Muscle layer of duodenum (tissue), 2 donors: ENCODE measurements around the gene SAFB.

Experiments used
- H3K27ac ChIP-seq: one replicate; pipeline ENCODE4 v1.7.0; 2013; ENCODE audit warnings: mild to moderate bottlenecking, low read length
- H3K27me3 ChIP-seq: one replicate; pipeline ENCODE4 v1.7.0; 2013; ENCODE audit warnings: low read depth, mild to moderate bottlenecking, control low read depth, low read length
- H3K36me3 ChIP-seq, 2 donors: one replicate each; pipeline ENCODE4 v1.7.0; 2013; ENCODE audit warnings: low read length in 2 of 2, control low read depth in 1 of 2, mild to moderate bottlenecking in 1 of 2; ENCODE audit not compliant: insufficient read depth in 2 of 2, control insufficient read depth in 1 of 2
- H3K4me1 ChIP-seq, 2 donors: one replicate each; pipeline ENCODE4 v1.7.0; 2013; ENCODE audit warnings: low read length in 2 of 2, mild to moderate bottlenecking in 2 of 2, control low read depth in 1 of 2, moderate library complexity in 1 of 2; ENCODE audit not compliant: insufficient read depth in 2 of 2, control insufficient read depth in 1 of 2
- H3K4me3 ChIP-seq, 2 donors: one replicate each; pipeline ENCODE4 v1.7.0; 2013; ENCODE audit warnings: low read length in 2 of 2, low read depth in 1 of 2, mild to moderate bottlenecking in 1 of 2
- H3K9me3 ChIP-seq, 2 donors: one replicate each; pipeline ENCODE4 v1.7.0; 2013; ENCODE audit warnings: low read length in 2 of 2, control low read depth in 1 of 2, mild to moderate bottlenecking in 1 of 2; ENCODE audit not compliant: control insufficient read depth in 1 of 2
- donor health status: healthy.

SAFB gene

DNA sequence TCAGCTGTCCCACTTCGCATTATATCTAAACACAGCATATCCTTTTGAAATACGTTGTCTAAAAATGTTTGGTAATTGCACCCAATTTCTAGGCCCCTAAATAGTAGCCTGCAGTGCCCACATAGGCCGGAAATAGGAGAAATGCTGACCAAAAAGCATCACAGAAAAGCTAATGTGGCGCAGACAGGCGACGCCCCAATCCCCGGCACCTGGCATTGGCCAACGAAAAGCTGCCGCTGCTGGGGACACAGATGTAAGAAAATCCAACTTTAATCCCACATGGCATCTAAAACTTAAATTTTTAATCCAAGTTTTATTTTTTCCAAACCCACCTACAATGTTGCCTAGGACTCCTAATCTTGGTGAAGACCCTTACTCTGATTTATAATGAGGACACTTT is 4.3 kb upstream of the SAFB start:
- Histone ChIP-seq H3K36me3 (peaks cover 39 to 55% of the 10 kb centered on the region in 2 donors), H3K4me1 (peaks cover 14 to 36% of the 10 kb centered on the region in 2 donors), H3K27me3 (no peaks in the 10 kb centered on the region), H3K9me3 (no peaks in the 10 kb centered on the region), H3K27ac (no peak overlapping the region), H3K4me3 (no peak overlapping the region)

DNA sequence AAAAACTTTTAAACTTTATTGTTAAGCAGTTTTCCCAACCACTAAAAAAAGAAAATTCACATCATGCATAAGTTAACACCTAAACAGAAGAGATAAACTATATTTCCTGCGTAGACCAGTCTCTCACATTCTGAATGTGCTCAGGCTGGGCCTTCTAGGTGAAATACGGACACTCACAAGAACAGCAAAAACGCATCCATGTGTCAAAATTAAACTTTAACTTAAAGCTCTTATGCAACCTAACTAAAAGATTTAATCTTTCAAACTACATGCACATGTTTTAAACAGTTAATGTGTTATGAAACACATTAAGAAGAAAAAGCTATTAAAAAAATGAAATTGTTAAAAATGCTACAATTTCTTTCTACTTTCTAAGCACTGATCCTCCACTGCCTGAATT is 2.9 kb upstream of the SAFB start:
- H3K4me3 ChIP-seq = no peak overlapping the region
- H3K27ac ChIP-seq = no peak overlapping the region
- no peaks in the 10 kb centered on the region for H3K9me3 ChIP-seq
- H3K27me3 ChIP-seq = no peaks in the 10 kb centered on the region
- H3K36me3 ChIP-seq = peaks cover 28 to 42% of the 10 kb centered on the region in 2 donors
- H3K4me1 ChIP-seq = peaks cover 21 to 44% of the 10 kb centered on the region in 2 donors

DNA sequence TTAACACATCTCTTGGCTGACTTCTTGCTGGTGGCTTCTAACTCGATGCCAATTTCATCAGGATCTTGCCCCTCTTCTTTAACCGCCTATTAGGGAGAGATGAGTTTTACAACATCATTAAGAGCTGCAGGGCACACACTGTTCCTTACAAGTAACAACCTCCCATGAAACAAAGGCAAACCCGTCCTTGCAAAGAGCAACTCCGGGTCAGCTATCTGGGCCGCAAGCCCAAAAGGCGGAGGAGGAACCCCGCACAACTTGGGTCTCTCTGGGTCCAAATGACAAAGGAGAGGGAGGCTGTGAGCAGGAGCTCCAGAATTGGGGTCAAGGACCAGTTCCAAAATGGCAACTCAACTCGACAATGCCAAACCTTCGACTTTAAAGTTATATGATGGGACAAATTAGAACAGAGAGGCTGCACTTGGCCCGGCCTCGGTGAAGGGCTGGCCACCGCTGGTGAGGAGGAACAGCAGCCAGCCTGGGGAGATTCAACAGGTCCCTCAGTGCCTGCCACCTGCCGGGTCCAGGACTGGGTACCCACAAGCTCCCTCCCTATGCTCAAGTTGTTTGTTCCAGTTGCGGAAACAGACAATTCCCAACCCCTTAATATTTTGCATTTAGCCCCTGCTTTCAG is 1.5 kb upstream of the SAFB start:
- H3K4me1 ChIP-seq = peaks cover 31 to 58% of the 10 kb centered on the region in 2 donors
- peak overlapping the region; percentile 78 for H3K27ac ChIP-seq
- H3K36me3 ChIP-seq = peaks cover 32 to 36% of the 10 kb centered on the region in 2 donors
- no peaks in the 10 kb centered on the region for H3K27me3 ChIP-seq
- H3K9me3 ChIP-seq = no peaks in the 10 kb centered on the region
- H3K4me3 ChIP-seq = peak overlapping the region; percentile 95 to 99

DNA sequence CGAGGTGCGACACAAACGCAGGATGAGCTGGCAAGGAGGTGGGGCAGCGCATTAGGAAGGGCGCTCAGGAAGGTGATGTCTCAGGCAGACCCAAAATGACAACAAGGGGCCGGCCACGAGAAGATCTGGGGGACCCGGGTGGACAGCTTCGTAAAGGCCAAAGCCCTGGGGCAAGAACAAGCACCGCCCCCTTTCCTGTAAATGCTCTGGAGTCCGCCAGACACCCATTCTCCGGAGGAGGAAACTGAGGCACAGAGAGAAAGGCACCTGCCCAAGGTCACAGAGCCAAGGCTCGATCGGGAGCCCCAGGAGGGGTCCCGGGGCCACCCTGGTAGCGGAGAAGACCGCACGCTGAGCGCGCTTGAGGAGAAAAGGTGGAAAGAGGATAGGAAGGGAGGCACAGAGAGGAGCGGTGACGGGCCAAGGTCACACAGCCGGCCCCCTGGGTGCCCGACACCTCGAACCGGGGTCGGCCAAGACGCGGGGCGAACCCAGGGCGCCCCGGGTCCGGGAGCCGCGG is 878 bp upstream of the SAFB start:
- H3K27me3 ChIP-seq = no peaks in the 10 kb centered on the region
- H3K4me1 ChIP-seq = peaks cover 31 to 64% of the 10 kb centered on the region in 2 donors

DNA sequence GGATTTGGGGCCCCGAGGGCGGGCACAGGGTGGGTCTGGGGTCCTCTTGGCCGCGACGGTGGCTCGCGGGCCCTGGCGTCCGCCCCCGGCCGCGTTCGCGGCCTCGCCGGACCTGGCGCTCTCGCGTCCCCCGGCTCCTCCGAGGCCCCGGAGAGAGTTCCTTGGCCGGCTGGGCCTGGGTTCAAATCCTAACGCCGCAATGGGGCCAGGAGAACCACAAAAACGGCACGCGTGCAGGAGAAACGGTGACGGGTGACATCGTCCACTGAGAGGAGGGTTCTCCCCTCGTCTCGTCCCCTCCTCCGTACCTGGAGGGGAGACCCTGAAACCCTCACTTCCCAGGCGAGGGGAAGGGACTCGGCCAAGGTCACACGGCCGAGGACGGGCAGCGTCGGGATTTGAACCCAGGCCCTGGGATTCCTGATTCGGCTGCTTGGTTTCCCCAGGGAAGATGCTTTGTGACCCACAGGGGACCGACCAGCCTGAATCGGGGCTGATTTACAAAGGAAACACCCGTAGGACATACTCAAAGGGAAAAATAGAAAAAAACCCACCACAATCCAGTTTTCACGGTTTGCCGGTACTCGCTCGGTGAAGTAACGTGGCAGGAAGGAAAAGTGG is 624 bp downstream of the SAFB start:
- H3K36me3 ChIP-seq = peaks cover 29 to 32% of the 10 kb centered on the region in 2 donors
- H3K4me3 ChIP-seq = peak overlapping the region; percentile 93 to 99
- no peaks in the 10 kb centered on the region for H3K27me3 ChIP-seq
- H3K4me1 ChIP-seq = peaks cover 31 to 78% of the 10 kb centered on the region in 2 donors
- no peaks in the 10 kb centered on the region for H3K9me3 ChIP-seq
- peak overlapping the region; percentile 81 for H3K27ac ChIP-seq

More for the DNA sequence above, 878 bp upstream of the SAFB start:
- H3K9me3 ChIP-seq = no peaks in the 10 kb centered on the region
- peak overlapping the region; percentile 95 to 99 for H3K4me3 ChIP-seq
- peak overlapping the region; percentile 78 for H3K27ac ChIP-seq
- peaks cover 32 to 40% of the 10 kb centered on the region in 2 donors for H3K36me3 ChIP-seq

DNA sequence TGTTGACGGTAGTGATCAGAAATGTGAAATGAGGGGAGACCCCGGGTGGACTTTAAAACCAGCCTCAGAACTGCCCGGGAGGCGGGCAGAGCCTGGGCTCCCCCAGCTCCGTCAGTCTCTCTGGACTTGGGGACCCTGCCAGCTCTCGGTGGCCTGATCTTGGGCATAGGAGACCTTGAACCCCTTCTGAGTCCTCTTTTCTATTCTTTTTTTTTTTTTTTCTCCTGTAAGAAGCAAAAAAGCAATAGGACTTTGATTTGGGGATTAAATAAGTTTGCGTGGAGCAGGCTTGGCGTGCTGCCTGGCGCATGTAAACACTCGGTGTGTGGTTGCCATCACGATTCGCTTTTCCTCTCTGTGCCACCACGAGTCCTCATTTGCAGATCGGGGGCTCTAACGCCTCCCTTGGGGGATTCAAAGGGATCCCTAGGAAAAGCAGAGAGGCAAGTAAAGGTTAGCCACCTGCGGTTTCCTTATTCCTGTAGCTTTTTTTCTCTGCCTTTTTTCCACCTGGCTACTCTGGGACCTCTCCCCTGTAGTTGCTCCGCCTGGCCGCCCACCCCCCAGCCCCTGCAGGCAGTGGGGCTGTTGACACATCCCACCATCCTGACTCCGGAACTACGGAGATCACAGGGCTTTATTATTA is 1.3 kb downstream of the SAFB start:
- Histone ChIP-seq H3K36me3 (peaks cover 29 to 32% of the 10 kb centered on the region in 2 donors), H3K9me3 (no peaks in the 10 kb centered on the region), H3K4me3 (peak overlapping the region; percentile 93 to 99), H3K27ac (peak overlapping the region; percentile 81), H3K4me1 (peaks cover 31 to 78% of the 10 kb centered on the region in 2 donors), H3K27me3 (no peaks in the 10 kb centered on the region)

DNA sequence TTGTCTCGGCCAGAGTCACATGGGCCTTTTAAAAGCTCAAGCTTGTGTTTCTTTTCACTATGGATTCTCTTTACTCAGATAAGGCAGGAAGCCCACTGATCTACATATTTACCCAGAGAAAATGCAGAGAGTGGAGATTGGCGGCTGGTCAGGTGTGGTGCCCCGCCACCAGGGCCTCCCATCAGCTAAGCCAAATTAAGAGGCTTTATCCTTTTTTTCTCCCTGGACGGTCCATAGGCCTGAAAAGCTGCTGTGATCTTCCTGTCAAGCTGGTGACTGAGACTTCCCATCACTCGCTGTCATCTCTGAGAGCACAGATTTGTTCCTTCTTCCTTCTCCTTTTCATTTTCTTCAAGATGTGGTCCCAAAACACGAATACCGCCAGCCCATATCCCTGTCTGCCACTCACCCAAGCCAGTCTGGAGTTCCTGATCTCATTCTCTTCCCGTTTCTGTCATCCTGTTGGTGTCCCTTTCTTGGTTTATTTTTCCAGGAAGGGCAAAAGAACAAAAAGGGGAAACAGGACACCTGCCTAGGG is 1.9 kb downstream of the SAFB start:
- Histone ChIP-seq H3K36me3 (peaks cover 26 to 39% of the 10 kb centered on the region in 2 donors), H3K9me3 (no peaks in the 10 kb centered on the region), H3K27ac (peak overlapping the region; percentile 81), H3K27me3 (no peaks in the 10 kb centered on the region), H3K4me3 (peak overlapping the region; percentile 93 to 99), H3K4me1 (peaks cover 31 to 77% of the 10 kb centered on the region in 2 donors)

DNA sequence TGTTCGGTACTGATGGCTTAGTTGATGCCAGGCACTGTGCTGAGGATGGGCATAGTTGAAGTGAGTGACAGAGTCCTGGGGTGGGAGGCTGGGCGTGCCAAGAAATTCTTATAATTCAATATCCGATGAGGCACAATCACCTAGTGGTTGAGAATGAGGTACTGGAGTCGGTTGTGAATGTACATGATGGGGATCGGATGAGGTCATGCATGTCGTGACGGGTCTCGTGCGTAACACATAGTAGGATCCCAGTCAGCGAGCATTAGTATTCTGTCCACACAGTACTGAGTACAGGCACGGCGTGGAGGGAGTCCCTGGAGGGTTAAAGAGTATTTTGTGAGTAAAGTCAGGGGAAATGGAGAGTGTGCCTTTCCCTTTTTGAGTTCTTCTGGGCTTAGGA is 2.8 kb downstream of the SAFB start:
- H3K4me1 ChIP-seq = peaks cover 25 to 72% of the 10 kb centered on the region in 2 donors
- H3K27ac ChIP-seq = no peak overlapping the region
- H3K9me3 ChIP-seq = no peaks in the 10 kb centered on the region
- H3K27me3 ChIP-seq = no peaks in the 10 kb centered on the region
- H3K36me3 ChIP-seq = peaks cover 26 to 35% of the 10 kb centered on the region in 2 donors
- H3K4me3 ChIP-seq = peak overlapping the region; percentile 93 to 99

DNA sequence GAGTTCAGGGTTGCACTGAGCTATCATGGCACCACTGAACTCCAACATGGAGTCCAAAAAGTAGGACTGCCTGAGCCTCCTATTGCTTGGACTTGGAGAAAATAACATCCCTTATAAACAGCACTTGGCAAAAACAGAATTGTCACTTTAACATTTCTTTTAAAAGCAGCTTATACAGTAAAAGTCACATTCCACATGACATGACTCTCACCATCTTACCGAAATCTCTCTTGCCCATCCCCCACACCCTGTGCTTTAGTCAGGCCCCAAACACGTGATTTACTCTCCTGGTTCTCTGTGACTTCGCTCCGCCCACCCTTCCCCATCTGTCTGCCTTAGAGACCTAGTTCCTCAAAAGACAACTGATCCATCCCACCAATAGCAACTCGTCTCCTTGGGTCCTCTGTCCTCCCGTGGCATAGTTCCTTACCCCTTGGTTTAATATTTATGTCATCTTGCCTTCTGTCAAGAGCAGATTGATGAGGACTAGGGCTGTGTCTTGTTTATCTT is 4.6 kb downstream of the SAFB start:
- H3K27ac ChIP-seq = no peak overlapping the region
- no peak overlapping the region for H3K4me3 ChIP-seq
- H3K9me3 ChIP-seq = no peaks in the 10 kb centered on the region
- H3K36me3 ChIP-seq = peaks cover 21 to 31% of the 10 kb centered on the region in 2 donors
- no peaks in the 10 kb centered on the region for H3K27me3 ChIP-seq
- peaks cover 17 to 73% of the 10 kb centered on the region in 2 donors for H3K4me1 ChIP-seq

DNA sequence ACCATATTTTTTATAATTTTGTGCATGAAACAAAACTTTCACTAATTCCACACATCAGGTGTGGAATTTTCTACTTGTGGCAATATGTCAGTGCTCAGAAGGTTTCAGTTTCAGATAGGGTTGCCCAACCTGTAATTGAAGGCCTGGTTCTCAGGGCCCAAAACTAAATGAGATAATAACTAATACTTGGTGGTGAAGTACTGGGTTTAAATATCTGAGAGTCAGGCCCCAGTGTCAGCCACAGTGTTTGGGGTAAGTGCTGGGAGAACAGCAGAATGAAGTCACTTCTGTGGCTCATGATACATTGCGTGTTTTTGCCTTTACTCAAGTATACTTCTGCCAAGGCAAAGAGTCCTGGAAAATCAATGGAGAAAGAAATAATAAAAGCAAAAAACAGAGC is 5.6 kb downstream of the SAFB start:
- peaks cover 21 to 31% of the 10 kb centered on the region in 2 donors for H3K36me3 ChIP-seq
- peaks cover 24 to 82% of the 10 kb centered on the region in 2 donors for H3K4me1 ChIP-seq
- no peak overlapping the region for H3K4me3 ChIP-seq
- no peaks in the 10 kb centered on the region for H3K27me3 ChIP-seq
- H3K9me3 ChIP-seq = no peaks in the 10 kb centered on the region
- no peak overlapping the region for H3K27ac ChIP-seq
